NCI-H2081 treated with DMSO at 0.1 percent for 48 hours (cell line): Measurements from ENCODE around the gene BOLA3.
"Not testable (repeated sequence)": the region's sequence is repeated elsewhere in the genome, so short reads cannot be mapped to it uniquely, and the experiment has no call there.

ENCODE experiments used
- DNase-seq: peaks from one replicate; lab custom pipeline; 2025; lab: John Stamatoyannopoulos, UW

The BOLA3 gene

DNA sequence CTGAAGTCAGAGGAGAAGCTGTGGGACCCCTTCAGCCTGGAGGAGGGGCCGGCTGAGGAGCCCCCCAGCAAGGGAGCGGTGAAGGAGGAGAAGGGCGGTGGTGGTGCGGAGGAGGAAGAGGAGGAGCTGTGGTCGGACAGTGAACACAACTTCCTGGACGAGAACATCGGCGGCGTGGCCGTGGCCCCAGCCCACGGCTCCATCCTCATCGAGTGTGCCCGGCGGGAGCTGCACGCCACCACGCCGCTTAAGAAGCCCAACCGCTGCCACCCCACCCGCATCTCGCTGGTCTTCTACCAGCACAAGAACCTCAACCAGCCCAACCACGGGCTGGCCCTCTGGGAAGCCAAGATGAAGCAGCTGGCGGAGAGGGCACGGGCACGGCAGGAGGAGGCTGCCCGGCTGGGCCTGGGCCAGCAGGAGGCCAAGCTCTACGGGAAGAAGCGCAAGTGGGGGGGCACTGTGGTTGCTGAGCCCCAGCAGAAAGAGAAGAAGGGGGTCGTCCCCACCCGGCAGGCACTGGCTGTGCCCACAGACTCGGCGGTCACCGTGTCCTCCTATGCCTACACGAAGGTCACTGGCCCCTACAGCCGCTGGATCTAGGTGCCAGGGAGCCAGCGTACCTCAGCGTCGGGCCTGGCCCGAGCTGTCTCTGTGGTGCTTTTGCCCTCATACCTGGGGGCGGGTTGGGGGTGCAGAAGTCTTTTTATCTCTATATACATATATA lies 46.0 kb downstream of the BOLA3 start:
- no peak for DNase-seq

DNA sequence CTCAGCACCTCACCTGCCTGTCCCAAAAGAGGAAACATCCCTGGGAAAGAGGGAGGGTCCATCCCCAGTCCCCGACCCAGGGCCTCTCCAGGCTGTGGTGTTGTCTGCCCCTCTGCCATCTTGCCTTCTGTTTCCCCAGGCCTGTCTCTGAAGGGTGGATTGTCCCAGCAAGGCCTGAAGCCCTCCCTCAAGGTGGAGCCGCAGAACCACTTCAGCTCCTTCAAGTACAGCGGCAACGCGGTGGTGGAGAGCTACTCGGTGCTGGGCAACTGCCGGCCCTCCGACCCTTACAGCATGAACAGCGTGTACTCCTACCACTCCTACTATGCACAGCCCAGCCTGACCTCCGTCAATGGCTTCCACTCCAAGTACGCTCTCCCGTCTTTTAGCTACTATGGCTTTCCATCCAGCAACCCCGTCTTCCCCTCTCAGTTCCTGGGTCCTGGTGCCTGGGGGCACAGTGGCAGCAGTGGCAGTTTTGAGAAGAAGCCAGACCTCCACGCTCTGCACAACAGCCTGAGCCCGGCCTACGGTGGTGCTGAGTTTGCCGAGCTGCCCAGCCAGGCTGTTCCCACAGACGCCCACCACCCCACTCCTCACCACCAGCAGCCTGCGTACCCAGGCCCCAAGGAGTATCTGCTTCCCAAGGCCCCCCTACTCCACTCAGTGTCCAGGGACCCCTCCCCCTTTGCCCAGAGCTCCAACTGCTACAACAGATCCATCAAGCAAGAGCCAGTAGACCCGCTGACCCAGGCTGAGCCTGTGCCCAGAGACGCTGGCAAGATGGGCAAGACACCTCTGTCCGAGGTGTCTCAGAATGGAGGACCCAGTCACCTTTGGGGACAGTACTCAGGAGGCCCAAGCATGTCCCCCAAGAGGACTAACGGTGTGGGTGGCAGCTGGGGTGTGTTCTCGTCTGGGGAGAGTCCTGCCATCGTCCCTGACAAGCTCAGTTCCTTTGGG lies 47.2 kb downstream of the BOLA3 start:
- no peak for DNase-seq

DNA sequence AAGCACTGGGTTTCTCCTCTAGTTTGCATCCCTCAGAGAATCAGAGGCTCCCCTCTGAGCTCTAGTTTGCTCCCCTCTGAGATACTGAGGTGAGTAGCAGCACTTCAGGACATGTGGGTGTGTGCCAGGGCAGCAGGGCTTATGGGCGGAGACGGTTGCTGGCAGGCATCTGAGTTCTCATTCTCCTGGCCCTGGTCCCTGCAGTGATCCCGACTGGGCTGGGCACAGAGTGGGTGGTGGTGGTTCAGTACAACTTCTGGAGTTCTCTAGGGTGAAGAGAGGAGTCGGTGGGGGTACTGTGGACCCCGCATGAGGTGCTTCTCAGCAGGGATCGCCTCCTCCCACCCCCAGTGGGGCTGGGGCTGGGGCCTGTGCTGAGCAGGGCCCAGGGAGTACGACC lies 47.9 kb downstream of the BOLA3 start:
- no peak for DNase-seq

DNA sequence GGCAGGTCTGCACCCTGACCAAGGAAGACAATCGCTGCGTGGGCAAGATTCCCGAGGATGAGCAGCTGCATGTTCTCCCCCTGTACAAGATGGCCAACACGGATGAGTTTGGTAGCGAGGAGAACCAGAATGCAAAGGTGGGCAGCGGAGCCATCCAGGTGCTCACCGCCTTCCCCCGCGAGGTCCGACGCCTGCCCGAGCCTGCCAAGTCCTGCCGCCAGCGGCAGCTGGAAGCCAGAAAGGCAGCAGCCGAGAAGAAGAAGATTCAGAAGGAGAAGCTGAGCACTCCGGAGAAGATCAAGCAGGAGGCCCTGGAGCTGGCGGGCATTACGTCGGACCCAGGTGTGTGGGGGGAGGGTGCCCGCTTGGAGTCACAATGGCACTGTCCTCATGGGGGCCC lies 48.4 kb downstream of the BOLA3 start:
- DNase-seq, result no peak

DNA sequence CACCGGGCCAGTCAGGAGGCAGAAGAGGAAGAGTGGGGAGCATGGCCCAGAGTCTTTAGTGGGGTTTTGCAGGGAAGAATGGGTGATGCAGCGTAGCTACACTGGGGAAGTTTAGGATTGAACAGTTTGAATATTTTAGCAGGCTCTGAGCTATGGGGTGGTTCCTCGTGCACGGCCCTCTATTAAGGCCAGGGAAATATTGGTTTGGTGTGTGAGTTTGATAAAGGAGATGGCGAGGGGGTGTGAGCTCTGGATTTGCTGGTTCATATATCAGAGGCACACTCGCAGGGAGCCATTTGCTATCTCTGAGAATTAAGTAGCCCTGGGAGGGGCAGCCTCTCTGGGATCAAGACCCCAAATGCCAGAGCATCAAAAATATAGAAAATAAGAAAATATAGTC lies 50.1 kb downstream of the BOLA3 start:
- DNase-seq, result no peak

DNA sequence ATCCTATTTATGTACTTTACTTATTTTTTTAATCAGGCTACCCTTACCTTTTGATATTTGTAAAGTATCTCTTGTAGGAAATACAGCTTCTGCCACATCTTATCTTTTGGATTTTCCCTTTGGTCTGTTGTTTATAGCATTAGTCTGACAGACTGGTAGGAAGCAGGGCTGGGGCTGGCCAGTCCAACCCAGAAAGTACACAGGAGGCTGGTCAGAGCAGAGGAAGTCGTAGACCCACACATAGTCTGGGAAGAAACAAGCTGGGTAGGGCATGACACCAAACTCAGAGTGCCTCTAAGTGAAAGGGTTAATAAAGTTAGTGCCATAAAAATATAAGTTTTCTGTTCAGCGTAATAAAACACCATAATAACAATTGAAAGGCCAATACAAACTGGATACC lies 51.7 kb downstream of the BOLA3 start:
- no peak for DNase-seq

DNA sequence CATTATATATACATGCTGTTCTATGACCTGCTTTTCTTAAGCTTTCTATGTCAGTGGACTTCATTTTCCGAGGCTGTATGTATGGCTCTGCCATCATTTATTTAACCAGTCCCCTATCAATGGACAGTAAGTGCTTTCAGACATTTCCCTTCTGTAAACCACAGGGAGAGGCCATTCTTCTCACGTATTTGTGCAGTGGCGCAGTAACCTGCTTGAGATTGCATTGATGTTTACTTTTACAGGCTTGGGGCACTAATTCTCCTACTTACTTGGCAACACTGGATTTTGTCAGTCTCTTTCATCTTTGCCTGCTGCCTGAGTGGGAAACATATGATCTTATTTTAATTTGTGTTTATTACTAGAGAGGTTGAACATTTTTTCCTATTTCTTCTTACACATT lies 52.1 kb downstream of the BOLA3 start:
- no peak for DNase-seq

DNA sequence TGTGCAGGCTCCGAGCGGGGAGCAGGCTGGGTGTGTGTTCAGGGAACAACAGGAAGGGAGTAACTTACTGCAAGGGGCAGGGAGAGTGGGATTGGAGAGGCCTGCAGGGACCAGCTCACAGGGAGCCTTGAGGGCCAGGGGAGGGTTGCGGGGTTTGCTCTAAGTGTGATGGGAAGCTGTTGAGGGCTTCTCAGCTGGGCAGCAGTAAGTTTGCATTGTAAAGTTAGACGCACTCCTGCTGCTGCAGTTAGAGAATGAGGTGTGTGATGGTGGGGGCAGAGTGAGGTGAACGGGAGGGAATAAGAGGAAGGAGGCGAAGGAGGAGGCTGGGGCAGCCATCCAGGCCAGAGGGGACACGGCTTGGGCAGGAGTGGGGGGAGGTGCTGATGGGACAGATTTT lies 53.4 kb downstream of the BOLA3 start:
- no peak for DNase-seq

DNA sequence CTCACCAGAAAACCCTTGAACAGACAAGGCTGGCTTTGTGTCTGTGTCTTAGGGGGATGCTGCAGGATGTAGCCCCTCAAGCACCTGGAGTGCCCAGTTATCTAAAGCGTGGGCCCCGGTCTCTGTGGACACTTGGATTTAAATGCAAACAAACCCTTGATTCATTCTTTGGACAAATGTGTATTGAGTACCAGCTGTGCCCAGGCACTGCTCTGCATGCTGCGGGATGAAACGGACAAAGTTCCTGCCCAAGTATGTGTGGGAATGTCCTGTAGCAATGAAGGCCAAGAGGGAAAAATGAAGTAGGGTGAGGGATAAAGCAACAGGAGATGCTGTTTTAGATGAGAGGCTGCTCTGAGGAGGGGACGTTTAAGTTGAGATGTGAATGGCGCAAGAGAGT lies 53.9 kb downstream of the BOLA3 start:
- no peak for DNase-seq

DNA sequence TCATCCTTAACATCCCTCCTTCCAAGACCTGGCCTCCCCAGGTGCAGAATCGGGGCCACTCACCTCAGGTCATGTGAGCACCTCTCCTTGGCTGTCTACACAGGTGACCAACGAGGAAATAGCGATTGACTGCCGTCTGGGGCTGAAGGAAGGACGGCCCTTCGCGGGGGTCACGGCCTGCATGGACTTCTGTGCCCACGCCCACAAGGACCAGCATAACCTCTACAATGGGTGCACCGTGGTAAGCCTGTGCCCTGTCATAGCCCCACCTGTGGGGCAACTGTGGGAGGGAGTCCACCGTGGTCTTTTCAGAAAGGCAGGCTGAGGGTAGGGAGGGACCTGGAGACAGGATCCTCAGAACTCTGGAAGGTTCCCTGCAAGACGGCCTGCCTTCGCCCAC lies 54.3 kb downstream of the BOLA3 start:
- DNase-seq, result no peak

DNA sequence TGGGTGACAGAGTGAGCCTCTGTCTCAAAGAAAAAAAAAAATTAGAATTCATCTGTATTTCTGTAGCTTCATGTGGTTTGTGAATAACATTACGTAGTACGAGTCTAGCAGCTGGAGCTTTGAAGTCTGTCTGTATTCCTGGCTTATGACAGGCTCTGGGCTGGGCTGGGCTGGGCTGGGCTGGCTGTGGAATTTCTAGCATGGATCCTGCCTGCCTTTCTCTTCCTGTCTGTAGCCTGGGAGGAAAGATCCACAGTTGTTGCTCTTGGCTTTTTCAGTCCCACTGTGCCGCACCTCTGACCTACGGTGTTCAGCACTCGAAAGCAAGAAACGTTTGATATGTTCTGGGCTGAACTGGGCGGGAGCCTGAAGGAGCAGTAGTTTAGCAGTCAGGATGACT lies 55.4 kb downstream of the BOLA3 start:
- DNase-seq, result no peak

DNA sequence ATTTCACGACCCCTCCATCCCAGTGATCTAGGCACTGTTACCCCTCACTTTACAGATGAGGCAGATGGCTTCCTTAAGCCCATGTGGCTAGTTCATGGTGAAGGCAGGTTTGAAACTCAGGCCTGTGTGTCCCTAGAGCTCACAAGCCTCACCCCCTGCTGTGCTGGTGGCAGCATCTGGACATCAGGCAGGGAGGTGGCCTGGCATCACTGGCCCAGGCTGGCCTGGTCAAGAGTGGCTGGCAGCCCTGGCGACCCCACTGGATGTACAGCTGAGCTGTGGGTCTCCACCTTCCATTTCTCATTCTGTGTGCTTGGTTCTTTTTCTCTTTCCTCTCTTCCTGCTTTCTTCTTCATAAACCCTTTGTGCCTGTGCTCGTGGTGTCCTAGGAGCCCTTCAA lies 56.3 kb downstream of the BOLA3 start:
- no peak for DNase-seq

DNA sequence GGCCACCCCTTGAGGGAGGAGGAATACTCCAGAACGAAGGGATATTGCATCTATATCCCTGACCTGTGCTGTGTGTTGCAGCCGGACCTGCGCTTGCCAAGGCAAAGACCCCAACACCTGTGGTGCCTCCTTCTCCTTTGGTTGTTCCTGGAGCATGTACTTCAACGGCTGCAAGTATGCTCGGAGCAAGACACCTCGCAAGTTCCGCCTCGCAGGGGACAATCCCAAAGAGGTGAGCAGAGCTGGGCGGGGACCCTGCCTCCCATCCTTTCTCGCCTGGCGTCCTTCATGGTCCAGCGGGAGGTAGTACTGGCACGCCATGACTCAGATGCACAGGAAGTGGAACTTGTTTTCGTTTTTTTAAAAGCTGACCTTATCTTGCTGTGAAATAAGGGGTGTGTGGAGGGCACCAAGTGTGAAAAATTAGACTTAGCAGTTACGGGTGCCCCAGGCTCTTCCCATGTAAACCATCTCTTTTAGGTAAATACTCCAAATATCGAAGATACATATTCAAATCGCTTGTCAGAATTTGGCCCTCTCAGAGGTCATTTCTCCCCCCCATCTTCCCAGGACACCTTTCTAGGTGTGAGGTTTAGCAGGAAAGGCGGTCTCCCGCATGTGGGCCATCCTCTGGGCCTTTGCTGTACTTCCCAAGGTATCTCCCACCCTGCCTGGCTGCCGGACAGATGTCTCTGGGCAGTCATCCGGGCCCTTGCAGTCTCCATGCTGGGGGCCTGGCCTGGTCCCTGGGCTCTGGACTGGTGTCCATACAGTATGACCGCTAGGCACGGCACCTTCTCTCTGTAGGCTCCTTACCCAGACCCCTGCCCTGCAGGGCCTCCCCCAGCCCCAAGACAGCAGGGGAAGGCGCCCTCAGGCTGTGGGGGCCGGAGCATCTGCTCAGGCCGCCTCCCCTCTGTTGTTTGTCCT lies 57.6 kb downstream of the BOLA3 start:
- DNase-seq, result no peak

DNA sequence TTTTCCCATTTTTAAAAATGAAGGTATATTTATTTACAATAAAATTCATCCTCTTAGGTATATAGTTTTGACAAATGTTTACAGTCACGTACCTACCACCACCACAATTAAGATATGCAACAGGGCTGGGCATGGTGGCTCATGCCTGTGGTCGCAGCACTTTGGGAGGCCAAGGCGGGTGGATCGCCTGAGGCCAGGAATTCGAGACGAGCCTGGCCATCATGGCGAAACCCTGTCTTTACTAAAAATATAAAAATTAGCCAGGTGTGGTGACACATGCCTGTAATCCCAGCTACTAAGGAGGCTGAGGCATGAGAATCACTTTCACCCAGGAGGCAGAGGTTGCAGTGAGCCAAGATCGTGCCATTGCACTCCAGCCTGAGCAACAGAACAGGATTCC lies 59.0 kb downstream of the BOLA3 start:
- not testable (repeated sequence) for DNase-seq

DNA sequence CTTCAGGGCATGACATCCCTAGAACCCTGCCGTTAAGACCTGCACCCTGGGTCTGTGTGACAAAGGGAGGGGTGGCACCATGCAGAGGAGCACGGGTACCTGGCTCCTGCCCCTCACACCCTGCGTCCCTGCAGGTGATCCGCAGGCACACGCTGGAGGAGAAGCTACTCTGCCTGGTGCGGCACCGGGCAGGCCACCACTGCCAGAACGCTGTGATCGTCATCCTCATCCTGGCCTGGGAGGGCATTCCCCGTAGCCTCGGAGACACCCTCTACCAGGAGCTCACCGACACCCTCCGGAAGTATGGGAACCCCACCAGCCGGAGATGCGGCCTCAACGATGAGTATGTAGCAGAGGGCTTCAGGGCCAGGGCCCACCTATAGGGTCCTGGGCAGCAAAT lies 60.0 kb downstream of the BOLA3 start:
- no peak for DNase-seq

DNA sequence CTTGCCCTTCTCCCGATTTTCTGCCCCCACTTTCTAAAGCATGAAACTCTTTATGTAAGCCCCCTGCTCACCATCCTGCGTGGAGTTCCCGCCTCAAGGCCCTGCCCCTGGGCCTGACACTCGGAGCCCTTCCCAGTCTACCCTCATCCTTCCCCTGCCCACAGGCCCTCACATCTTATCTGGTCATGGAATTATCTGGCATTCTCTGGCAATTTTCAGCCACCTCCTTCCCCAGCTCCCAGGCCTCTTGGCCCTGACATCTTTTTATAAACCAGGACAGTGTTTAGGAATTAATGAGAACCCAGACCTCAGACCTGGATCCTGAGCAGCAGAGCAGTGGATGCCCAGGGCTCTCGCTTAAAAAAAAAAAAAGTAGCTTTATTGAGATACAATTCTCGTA lies 61.7 kb downstream of the BOLA3 start:
- no peak for DNase-seq
